Heart left ventricle (tissue), 13 donors: ENCODE data around the gene SSX3.
"Not testable (repeated sequence)": the region's sequence is repeated elsewhere in the genome, so short reads cannot be mapped to it uniquely, and the experiment has no call there.

Source experiments
- POLR2A ChIP-seq, 2 donors: fragments of 450-650 bp; IDR thresholded peaks; one replicate each; pipeline ENCODE4 v1.6.1; 2017; ENCODE audit warnings: antibody characterized with exemption in 2 of 2, mild to moderate bottlenecking in 2 of 2, moderate library complexity in 2 of 2
- TF ChIP-seq, protein P1 (sequence below), 12 donors: fragments of 200-600 bp; sonication (generic) in 4 of 12; IDR thresholded peaks; one replicate each; pipeline versions ENCODE4 v1.5.0 to v1.8.0; 2018 to 2022; ENCODE audit warnings: antibody characterized with exemption in 12 of 12, mild to moderate bottlenecking in 5 of 12
- donor health status: ischemic (EF 13 %, LVEDD 7.1; RV severe dilation, severe dysfunction).
- donor health status: DM: no; HTN: yes; CAD: no.
- donor health status: DM: no; HTN: no; CAD: no.
- donor health status: ischemic (EF 25% LVEDD 6.9; RV normal size, moderate dysfunction).
- donor health status: ischemic (EF 25% LVEDD 5.7; RV mildly dilated, moderate dysfunction).
- donor health status: ischemic (EF 35%, LVEDD 5.7; RV mildly dilated, moderate dysfunction).
- donor health status: nonischemic (EF 11% LVEDD 7.7; RV severe dilation, severe dysfunction).
- donor health status: DM: yes; HTN: yes; CAD: no.
- donor health status: PGD.
- donor health status: ischemic (EF 29% LVEDD 5.4; RV normal size, mild dysfunction).
- donor health status: nonischemic (EF 23%, LVEDD 6.1; RV moderate dilation, normal function).

DNA sequence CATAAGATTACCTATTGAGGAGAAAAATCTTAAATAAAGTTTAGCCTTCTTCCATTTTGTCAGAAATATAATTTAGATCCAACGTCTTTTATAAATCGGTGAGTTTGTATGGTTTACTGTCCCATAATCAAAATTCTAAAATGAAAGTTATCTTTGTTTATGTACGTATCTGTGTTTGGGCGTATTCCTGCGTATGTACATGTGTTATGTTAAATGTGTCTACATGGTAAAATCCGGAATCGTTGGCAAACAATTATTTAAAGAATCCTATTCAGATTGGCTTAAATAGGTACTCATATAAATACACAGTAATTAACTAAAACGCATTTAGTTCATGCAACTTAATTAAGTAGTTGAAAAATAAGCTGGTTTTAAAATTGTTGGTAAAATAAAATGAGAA, 13.9 kb upstream of the SSX3 start:
- TF ChIP-seq, protein P1, sequence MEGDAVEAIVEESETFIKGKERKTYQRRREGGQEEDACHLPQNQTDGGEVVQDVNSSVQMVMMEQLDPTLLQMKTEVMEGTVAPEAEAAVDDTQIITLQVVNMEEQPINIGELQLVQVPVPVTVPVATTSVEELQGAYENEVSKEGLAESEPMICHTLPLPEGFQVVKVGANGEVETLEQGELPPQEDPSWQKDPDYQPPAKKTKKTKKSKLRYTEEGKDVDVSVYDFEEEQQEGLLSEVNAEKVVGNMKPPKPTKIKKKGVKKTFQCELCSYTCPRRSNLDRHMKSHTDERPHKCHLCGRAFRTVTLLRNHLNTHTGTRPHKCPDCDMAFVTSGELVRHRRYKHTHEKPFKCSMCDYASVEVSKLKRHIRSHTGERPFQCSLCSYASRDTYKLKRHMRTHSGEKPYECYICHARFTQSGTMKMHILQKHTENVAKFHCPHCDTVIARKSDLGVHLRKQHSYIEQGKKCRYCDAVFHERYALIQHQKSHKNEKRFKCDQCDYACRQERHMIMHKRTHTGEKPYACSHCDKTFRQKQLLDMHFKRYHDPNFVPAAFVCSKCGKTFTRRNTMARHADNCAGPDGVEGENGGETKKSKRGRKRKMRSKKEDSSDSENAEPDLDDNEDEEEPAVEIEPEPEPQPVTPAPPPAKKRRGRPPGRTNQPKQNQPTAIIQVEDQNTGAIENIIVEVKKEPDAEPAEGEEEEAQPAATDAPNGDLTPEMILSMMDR (IDR thresholded peaks at IDR 0.05), result not testable (repeated sequence)
- not testable (repeated sequence) for TF ChIP-seq POLR2A (IDR thresholded peaks at IDR 0.05)
